ENCODE results near the gene SPOCD1.

SPOCD1 gene

GRCh38 chr1:31765516-31765915 lies 50.3 kb downstream of the SPOCD1 start (continued):
- TF ChIP-seq BCL6B (tag by site-specific recombination; IDR thresholded peaks at IDR 0.05) (no peak), FEZF1 (tag by site-specific recombination; IDR thresholded peaks at IDR 0.05) (no peak), ZBTB10 (tag by site-specific recombination; IDR thresholded peaks at IDR 0.05) (0 out of 2 replicates have a peak, but pooled peaks have one; percentile 9), ZBTB21 (tag by site-specific recombination; IDR thresholded peaks at IDR 0.05) (no peak)

GRCh38 chr1:31765041-31765467 lies 50.8 kb downstream of the SPOCD1 start:
- no peaks in the 10 kb centered on the region; the same call in 1 of the 2 replicates for H3K4me1 ChIP-seq (ENCODE audit: control insufficient read depth, insufficient read depth, low read length)
- no peaks in the 10 kb centered on the region for H3K36me3 ChIP-seq (ENCODE audit: control insufficient read depth in 2 of 2, insufficient read depth in 1 of 2, low read length in 2 of 2)
- no peak overlapping the region for H3K4me3 ChIP-seq (ENCODE audit: low read depth, low read length)
- POLR2A ChIA-PET: interaction anchor here (1.4 kb wide), 1 partner anchor 24 kb away, joined by 7 read pairs; no protein-coding TSS in a partner anchor
- no peaks in the 10 kb centered on the region for H3K9me3 ChIP-seq (ENCODE audit: control insufficient read depth, insufficient read depth, low read depth, low read length)
- H3K27ac ChIP-seq (ENCODE audit: extremely low read depth, low read depth, low read length): no peak overlapping the region
- CTCF ChIA-PET: interaction anchor here (0.9 to 7.0 kb wide), 4 partner anchors 11 to 200 kb away, joined by 3 to 51 read pairs (median 6); no protein-coding TSS in a partner anchor
- TF ChIP-seq GLIS1 (tag by site-specific recombination; IDR thresholded peaks at IDR 0.05) (no peak), ZNF404 (tag by site-specific recombination; IDR thresholded peaks at IDR 0.05) (no peak), ZSCAN16 (tag by site-specific recombination; IDR thresholded peaks at IDR 0.05) (no peak), ZNF560 (tag by site-specific recombination; IDR thresholded peaks at IDR 0.05; ENCODE audit: borderline replicate concordance) (no peak), ZNF26 (tag by site-specific recombination; IDR thresholded peaks at IDR 0.05) (no peak), ZNF747 (tag by site-specific recombination; IDR thresholded peaks at IDR 0.05) (no peak), YY1 (tag by site-specific recombination; IDR thresholded peaks at IDR 0.05) (no peak), ZNF174 (tag by site-specific recombination; IDR thresholded peaks at IDR 0.05) (no peak), ZNF335 (tag by site-specific recombination; conservative IDR thresholded peaks at IDR 0.05) (no peak), AEBP2 (tag by site-specific recombination; IDR thresholded peaks at IDR 0.05; ENCODE audit: borderline replicate concordance) (no peak), REPIN1 (tag by site-specific recombination; IDR thresholded peaks at IDR 0.05; ENCODE audit: low read depth) (no peak), ZEB2 (tag by site-specific recombination; IDR thresholded peaks at IDR 0.05) (no peak), ZNF280C (tag by site-specific recombination; IDR thresholded peaks at IDR 0.05) (no peak), YY2 (tag by site-specific recombination; IDR thresholded peaks at IDR 0.05) (no peak), CTCF (tag by site-specific recombination; IDR thresholded peaks at IDR 0.05) (peak; percentile 32; the same call in 1 of the 2 replicates), ZNF561 (tag by site-specific recombination; IDR thresholded peaks at IDR 0.05; ENCODE audit: borderline replicate concordance) (0 out of 2 replicates have a peak, but pooled peaks have one; percentile 40), TRIM28 (IDR thresholded peaks at IDR 0.05; ENCODE audit: borderline replicate concordance, low read length) (no peak), ZIC2 (tag by site-specific recombination; IDR thresholded peaks at IDR 0.05) (0 out of 2 replicates have a peak, but pooled peaks have one; percentile 11)

Measured in HEK293 (cell line).